SK-N-SH treated with all-trans-retinoic acid at 6 μM for 48 hours (cell line): ENCODE data around the gene MRPL53.

Source experiments
- ATAC-seq: fragments of 200-7000 bp; cut with Tn5 transposase; 3 replicates; pipeline ENCODE4 v1.9.1; 2020; ENCODE audit warnings: mild to moderate bottlenecking, moderate library complexity
- ARNTL ChIP-seq: fragments of 450-650 bp; formaldehyde crosslinking; IDR thresholded peaks from 2 replicates; pipeline ENCODE4 v1.5.0; 2020; ENCODE audit warnings: low read depth, mild to moderate bottlenecking, moderate library complexity, borderline replicate concordance
- BACH2 ChIP-seq: fragments of 250-450 bp; sonication (Bioruptor Pico); IDR thresholded peaks from 2 replicates; pipeline ENCODE4 v1.9.0; 2021; ENCODE audit warnings: mild to moderate bottlenecking, borderline replicate concordance
- CREB5 ChIP-seq: fragments of 250-450 bp; sonication (Bioruptor Pico); IDR thresholded peaks from 2 replicates; pipeline ENCODE4 v1.5.1; 2020; ENCODE audit warnings: low read depth, mild to moderate bottlenecking, moderate library complexity
- CSDC2 ChIP-seq: fragments of 250-450 bp; sonication (Bioruptor Pico); IDR thresholded peaks from 2 replicates; pipeline ENCODE4 v1.5.0; 2020; ENCODE audit warnings: mild to moderate bottlenecking, moderate library complexity
- CSRNP3 ChIP-seq: fragments of 250-450 bp; sonication (Bioruptor Pico); IDR thresholded peaks from 2 replicates; pipeline ENCODE4 v1.5.1; 2021; ENCODE audit warnings: mild to moderate bottlenecking, moderate library complexity
- ESRRG ChIP-seq: fragments of 250-450 bp; sonication (Bioruptor Pico); IDR thresholded peaks from 2 replicates; pipeline ENCODE4 v1.6.1; 2021; ENCODE audit warnings: mild to moderate bottlenecking
- GLIS3 ChIP-seq: fragments of 250-450 bp; sonication (Bioruptor Pico); IDR thresholded peaks from 2 replicates; pipeline ENCODE4 v1.5.0; 2020; ENCODE audit warnings: mild to moderate bottlenecking, moderate library complexity
- ISL1 ChIP-seq: fragments of 250-450 bp; sonication (Bioruptor Pico); IDR thresholded peaks from 2 replicates; pipeline ENCODE4 v2.1.2; 2022; ENCODE audit warnings: mild to moderate bottlenecking, moderate library complexity
- OSR1 ChIP-seq: fragments of 250-450 bp; sonication (Bioruptor Pico); IDR thresholded peaks from 2 replicates; pipeline ENCODE4 v1.8.0; 2022; ENCODE audit warnings: moderate library complexity, mild to moderate bottlenecking, inconsistent platforms
- PATZ1 ChIP-seq: fragments of 250-450 bp; sonication (Bioruptor Pico); IDR thresholded peaks from 2 replicates; pipeline ENCODE4 v1.8.0; 2020; ENCODE audit warnings: mild to moderate bottlenecking, moderate library complexity, borderline replicate concordance
- POU6F1 ChIP-seq: fragments of 250-450 bp; sonication (Bioruptor Pico); IDR thresholded peaks from 2 replicates; pipeline ENCODE4 v1.8.0; 2021; ENCODE audit warnings: low read depth, mild to moderate bottlenecking, moderate library complexity, borderline replicate concordance
- PPARA ChIP-seq: fragments of 250-450 bp; sonication (Bioruptor Pico); IDR thresholded peaks from 2 replicates; pipeline ENCODE4 v1.5.0; 2020; ENCODE audit warnings: mild to moderate bottlenecking, borderline replicate concordance
- RARB ChIP-seq: fragments of 250-450 bp; sonication (Bioruptor Pico); IDR thresholded peaks from 2 replicates; pipeline ENCODE4 v1.8.0; 2021; ENCODE audit warnings: mild to moderate bottlenecking, moderate library complexity
- SNAI2 ChIP-seq: fragments of 250-450 bp; sonication (Bioruptor Pico); IDR thresholded peaks from 2 replicates; pipeline ENCODE4 v1.5.0; 2020; ENCODE audit warnings: mild to moderate bottlenecking, moderate library complexity
- TCF4 ChIP-seq: fragments of 250-450 bp; sonication (Bioruptor Pico); IDR thresholded peaks from 2 replicates; pipeline ENCODE4 v1.8.0; 2021; ENCODE audit warnings: mild to moderate bottlenecking, moderate library complexity, borderline replicate concordance
- TOX ChIP-seq: fragments of 250-450 bp; sonication (Bioruptor Pico); IDR thresholded peaks from 2 replicates; pipeline ENCODE4 v1.8.0; 2021; ENCODE audit warnings: mild to moderate bottlenecking, moderate library complexity, borderline replicate concordance
- TSHZ2 ChIP-seq: fragments of 250-450 bp; sonication (Bioruptor Pico); IDR thresholded peaks from 2 replicates; pipeline ENCODE4 v1.5.0; 2020; ENCODE audit warnings: mild to moderate bottlenecking, moderate library complexity
- ZC3H10 ChIP-seq: fragments of 250-450 bp; sonication (Bioruptor Pico); IDR thresholded peaks from 2 replicates; pipeline ENCODE4 v1.5.1; 2021; ENCODE audit warnings: mild to moderate bottlenecking, moderate library complexity
- ZFP3 ChIP-seq: fragments of 250-450 bp; sonication (Bioruptor Pico); IDR thresholded peaks from 2 replicates; pipeline ENCODE4 v1.5.0; 2020; ENCODE audit warnings: mild to moderate bottlenecking, moderate library complexity
- ZFP30 ChIP-seq: fragments of 450-650 bp; formaldehyde crosslinking; IDR thresholded peaks from 2 replicates; pipeline ENCODE4 v1.5.0; 2022; ENCODE audit warnings: mild to moderate bottlenecking, moderate library complexity
- ZNF565 ChIP-seq: fragments of 450-650 bp; formaldehyde crosslinking; conservative IDR thresholded peaks from 2 replicates; pipeline ENCODE4 v1.5.0; 2020; ENCODE audit warnings: low read depth, mild to moderate bottlenecking, moderate library complexity
- ZNF70 ChIP-seq: fragments of 450-650 bp; formaldehyde crosslinking; IDR thresholded peaks from 2 replicates; pipeline ENCODE4 v1.5.0; 2020; ENCODE audit warnings: mild to moderate bottlenecking, moderate library complexity
- ZNF8 ChIP-seq: fragments of 450-650 bp; formaldehyde crosslinking; IDR thresholded peaks from 2 replicates; pipeline ENCODE4 v1.5.0; 2020; ENCODE audit warnings: mild to moderate bottlenecking, moderate library complexity

The MRPL53 gene

GRCh38 chr2:74501335-74502071 lies 29.0 kb upstream of the MRPL53 start:
- TF ChIP-seq ZNF70 (CRISPR knock-in tag), result peak; percentile 77
- TF ChIP-seq OSR1, result no peak
- no peak for ATAC-seq

GRCh38 chr2:74500578-74500946 lies 28.1 kb upstream of the MRPL53 start:
- TF ChIP-seq ARNTL (CRISPR knock-in tag) (no peak), ESRRG (CRISPR knock-in tag) (no peak), TOX (CRISPR knock-in tag) (no peak), PPARA (CRISPR knock-in tag) (no peak), CSRNP3 (CRISPR knock-in tag) (no peak), RARB (CRISPR knock-in tag) (no peak), OSR1 (no peak), ZNF70 (CRISPR knock-in tag) (no peak), CSDC2 (no peak), ISL1 (no peak), ZNF565 (no peak), TSHZ2 (CRISPR knock-in tag) (no peak), ZFP3 (CRISPR knock-in tag) (no peak), ZNF8 (CRISPR knock-in tag) (no peak)
- ATAC-seq, result no peak

GRCh38 chr2:74499940-74500577 lies 27.6 kb upstream of the MRPL53 start:
- TF ChIP-seq ZC3H10 (CRISPR knock-in tag) (no peak), CSDC2 (no peak), ZNF8 (CRISPR knock-in tag) (no peak), ZNF70 (CRISPR knock-in tag) (no peak)
- ATAC-seq, result no peak

GRCh38 chr2:74499267-74499939 lies 26.9 kb upstream of the MRPL53 start, which contains the start of gene LBX2:
Gene LBX2, minus strand, starts transcription at chr2:74499603. Its CDS starts 66 bp downstream, at chr2:74499537.
- no peak for TF ChIP-seq PATZ1 (CRISPR knock-in tag)
- no peak for TF ChIP-seq ESRRG (CRISPR knock-in tag)
- TF ChIP-seq ISL1, result no peak
- no peak for TF ChIP-seq TOX (CRISPR knock-in tag)
- no peak for TF ChIP-seq CSRNP3 (CRISPR knock-in tag)
- no peak for TF ChIP-seq GLIS3 (CRISPR knock-in tag)
- no peak for TF ChIP-seq OSR1
- no peak for TF ChIP-seq PPARA (CRISPR knock-in tag)
- TF ChIP-seq ARNTL (CRISPR knock-in tag), result no peak
- no peak for TF ChIP-seq BACH2 (CRISPR knock-in tag)
- TF ChIP-seq CREB5 (CRISPR knock-in tag), result no peak
- no peak for TF ChIP-seq POU6F1 (CRISPR knock-in tag)
- no peak for TF ChIP-seq ZC3H10 (CRISPR knock-in tag)
- no peak for TF ChIP-seq SNAI2
- no peak for TF ChIP-seq TCF4
- TF ChIP-seq ZNF8 (CRISPR knock-in tag), result no peak
- no peak for TF ChIP-seq ZFP30
- TF ChIP-seq RARB (CRISPR knock-in tag), result no peak
- no peak for TF ChIP-seq ZFP3 (CRISPR knock-in tag)
- TF ChIP-seq, all 23 proteins: peak for 0
- ATAC-seq, result peak; percentile 43
